Limb (tissue), 2 donors: ENCODE data around the gene SMOC2.

Experiments used
- DNase-seq, 2 donors: peaks; one replicate each; pipeline ENCODE4 v3.0.0-alpha.2; 2016; ENCODE audit errors: extremely low spot score in 2 of 2

SMOC2 gene

DNA sequence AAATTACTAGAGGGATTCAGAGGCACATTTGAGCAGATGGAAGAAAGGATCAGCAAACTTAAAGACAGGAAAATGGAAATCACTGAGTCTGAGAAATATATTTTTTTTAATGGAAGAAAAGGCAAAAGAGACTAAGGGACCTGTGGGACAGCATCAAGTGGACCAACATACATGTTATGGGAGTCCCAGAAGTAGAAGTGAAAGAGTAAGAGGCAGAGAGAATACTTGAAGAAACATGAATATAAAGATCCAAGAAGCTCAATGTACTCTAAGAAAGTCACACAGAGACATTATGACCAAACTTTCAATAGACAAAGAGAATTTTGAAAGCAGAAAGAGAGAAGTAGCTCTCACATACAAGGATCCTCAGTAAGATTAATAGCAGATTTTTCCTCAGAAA lies 39.5 kb downstream of the SMOC2 start:
- DNase-seq: no peak

DNA sequence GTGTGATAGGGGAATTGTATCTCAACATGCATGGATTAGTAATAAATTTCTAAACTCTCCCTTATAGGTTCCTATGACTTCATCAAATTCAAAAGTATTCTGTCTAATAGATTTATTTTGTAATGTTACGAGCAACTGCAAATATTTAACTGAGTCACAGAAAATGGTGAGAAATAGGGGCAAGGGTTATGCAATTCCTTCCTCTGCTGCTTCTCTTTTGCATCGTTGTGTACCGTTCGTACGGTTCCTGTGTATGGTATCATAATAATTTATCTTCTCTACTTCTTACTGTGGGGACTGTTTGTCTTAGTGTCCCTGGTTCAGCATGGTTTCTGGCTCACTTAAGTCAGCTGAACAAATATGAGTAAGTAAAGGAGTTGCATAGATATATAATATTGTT lies 44.8 kb downstream of the SMOC2 start:
- no peak for DNase-seq

DNA sequence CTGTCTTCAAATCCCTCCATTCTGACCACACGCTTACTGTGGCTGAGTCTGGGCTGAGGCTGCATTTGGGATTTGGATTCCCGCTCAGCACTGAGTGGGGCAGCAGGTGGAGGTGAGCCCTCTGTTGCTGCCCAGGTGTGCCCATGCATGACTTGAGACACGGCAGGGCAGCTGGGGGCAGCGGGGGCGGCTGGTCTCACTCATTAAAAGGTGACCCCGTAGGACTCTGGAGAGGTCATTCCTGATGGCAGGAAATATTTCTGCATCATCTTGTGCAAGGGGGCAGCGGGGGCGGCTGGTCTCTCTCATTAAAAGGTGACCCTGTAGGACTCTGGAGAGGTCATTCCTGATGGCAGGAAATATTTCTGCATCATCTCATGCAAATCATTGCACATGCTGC lies 49.8 kb downstream of the SMOC2 start:
- DNase-seq: no peak

DNA sequence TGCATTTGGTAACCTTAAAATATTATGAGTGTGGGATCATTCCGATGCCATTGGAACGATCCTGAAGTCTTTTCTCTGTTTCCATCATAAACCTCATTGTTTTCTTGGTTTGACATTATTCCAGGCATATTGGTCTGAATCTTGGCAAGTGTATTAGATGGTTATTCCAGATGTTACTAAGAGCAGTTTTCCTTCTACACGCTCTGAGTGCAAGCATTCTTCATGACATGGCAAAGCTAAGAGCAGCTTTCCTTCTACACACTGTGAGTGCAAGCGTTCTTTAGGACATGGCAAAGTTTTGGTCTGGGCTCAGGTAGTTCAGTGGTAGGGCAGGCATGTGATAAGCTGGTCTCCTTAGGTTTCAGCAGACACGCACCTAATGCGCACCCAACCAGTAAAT lies 53.0 kb downstream of the SMOC2 start:
- peak in 1 of 2 donors; percentile 67 for DNase-seq

DNA sequence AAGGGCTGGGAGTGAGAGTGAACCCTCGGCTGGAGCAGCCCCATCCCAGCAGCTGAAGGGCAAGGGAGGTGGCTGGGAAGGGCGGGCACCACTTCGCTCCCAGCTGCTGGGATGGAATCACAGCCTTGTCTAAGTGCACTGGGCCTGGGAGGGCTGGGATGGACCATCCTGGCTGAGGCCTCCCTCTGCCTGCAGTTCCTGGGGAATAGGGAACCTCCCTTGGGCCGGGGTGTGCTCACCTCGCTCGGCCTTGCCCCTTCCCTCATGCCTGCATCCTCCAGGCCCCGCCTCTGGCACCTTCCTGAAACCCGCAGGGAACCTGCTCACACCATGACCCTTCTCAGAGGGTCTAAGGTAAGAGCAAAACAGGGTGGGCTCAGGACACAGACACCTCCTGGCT lies 53.7 kb downstream of the SMOC2 start:
- DNase-seq: no peak

DNA sequence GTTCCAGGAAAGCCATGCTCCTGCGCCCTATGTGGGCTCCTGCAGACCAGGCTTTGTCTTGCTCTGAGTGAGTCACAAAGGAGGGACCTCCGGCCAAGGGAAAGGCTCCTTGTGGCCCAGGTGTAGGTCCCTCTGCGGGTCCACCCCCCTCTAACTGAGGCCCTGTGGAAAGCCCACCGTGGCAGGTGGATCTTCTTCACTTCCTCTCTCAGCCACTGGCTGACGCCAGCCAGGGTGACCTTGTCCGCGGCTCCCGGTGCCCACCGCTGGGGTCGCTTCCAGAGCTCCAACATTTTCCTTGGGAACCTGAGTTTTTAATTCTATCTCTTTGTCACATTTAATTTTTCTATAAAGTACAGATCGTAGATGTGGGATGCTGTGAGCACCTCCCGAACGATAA lies 54.1 kb downstream of the SMOC2 start:
- no peak for DNase-seq

DNA sequence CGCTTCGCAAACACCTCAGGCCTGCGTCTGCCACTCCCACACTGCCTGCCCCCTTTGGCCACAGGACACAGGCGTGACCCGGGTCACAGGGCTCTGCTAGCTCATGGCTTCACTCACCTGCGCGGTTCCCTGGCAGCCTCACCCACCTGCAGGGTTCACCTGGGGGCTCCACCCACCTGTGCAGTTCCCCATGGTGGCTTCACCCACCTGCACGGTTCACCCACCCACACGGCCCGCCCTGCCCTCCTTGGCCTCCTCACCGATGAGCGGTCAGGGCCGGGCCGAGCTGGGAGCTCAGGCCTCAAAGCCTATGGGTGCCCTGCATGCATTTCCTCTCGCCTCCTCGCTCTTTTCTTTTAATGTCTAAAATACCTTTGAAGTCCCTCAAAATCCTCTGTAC lies 54.7 kb downstream of the SMOC2 start:
- no peak for DNase-seq

DNA sequence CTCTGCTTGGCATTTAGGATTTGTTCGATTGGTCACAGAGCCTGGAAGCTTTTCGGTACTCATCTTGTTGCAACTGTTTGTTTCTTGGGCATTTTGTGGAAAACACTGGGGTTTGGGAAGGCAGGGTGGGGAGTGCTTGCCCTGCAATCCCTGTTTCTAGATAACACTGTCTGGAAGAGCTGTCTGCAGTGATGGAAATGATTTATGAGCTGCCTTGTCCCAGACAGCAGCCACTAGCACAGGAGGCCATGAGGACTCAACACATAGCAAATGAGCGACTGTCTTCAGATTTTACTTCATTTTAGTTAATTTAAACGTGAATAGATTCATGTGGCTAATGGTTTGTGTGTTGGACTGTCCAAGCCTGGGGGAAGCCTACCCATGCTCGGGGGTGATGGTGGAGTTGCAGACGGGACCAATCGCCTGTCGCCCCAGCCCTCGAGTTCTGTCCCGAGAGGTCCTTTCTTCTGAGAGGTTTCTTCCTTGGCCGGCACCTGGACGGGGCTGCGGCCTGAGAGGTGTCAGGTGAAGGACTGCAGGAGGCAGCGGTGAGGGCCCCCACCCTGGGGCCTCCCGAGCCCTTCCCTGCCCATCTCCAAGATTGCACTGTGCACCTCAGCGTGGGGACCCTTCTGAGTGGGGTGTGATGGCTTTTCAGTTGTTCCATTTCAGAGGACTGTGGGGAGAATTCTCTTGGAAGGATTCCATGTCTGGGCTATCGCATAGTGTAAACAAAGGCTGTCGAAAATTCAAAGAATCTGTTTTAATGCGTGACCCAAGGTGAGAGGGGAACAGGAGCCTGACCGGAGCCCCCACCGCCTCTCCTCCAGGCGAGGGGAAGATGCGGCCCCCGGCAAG lies 55.4 kb downstream of the SMOC2 start:
- DNase-seq: no peak

DNA sequence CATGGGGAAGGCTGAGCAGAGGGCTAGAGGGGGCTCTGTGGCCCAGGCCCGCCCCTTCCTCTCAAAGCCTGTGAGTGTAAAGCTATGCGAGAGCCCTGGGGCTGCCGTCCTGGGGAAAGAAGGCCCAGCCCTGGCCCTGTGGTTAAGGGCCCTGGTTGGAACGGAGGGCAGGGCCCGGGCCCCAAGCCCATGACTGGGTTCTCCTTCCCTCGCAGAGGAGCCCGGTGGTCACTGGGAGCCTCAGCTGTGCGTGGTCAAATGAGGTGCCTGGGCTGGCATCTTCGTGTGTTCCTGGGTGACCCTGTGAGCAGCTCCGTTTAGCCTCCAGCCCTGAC lies 56.0 kb downstream of the SMOC2 start:
- DNase-seq: no peak

DNA sequence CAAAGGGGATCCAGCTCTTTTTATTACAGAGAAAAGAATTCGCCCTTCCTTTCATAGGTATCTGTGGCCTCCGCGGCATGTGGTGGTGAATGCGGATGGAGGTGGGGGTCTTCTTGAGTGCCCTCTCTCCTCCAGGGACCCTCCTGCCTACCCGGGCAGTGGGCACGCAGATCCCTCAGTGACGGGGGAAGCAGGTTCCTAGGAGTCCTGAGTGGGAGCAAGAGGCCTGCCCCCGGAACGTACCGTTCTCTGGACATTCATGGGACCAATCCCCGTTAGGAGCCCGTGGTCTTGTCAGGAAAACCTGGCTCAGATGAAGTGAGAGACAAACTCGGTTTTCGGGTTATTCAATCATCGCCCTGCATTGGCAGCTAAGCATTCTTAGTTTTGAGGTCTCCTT lies 56.4 kb downstream of the SMOC2 start:
- DNase-seq: no peak

DNA sequence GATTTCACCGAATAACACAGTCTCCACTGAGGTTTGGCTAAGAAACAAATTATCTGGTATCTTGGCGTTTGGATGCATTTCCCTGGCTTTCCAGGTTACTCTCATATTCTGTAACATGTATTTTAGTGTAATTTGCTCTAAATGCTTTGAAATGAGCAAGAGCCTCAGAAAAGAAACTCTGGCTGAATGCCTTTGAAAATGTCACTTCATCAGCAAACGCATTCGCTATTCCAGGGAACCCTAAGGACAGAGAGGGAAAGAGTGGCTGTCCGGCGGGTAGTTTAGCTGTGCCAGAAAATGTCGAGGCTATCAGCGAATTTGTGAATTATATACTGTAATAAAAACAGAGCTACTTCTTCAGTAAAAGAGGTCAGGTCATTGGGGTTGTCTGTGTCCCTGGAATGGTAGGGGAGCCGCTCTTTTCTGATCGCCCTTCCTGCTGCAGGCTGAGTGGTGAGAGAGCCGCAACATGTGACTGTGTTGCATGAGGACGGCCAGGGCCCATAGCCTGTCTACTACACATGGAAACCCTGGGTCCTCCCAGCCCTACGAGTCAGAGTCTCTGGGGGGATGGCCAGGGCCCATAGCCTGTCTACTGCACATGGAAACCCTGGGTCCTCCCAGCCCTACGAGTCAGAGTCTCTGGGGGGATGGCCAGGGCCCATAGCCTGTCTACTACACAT lies 57.3 kb downstream of the SMOC2 start:
- DNase-seq: peak in 1 of 2 donors; percentile 57

DNA sequence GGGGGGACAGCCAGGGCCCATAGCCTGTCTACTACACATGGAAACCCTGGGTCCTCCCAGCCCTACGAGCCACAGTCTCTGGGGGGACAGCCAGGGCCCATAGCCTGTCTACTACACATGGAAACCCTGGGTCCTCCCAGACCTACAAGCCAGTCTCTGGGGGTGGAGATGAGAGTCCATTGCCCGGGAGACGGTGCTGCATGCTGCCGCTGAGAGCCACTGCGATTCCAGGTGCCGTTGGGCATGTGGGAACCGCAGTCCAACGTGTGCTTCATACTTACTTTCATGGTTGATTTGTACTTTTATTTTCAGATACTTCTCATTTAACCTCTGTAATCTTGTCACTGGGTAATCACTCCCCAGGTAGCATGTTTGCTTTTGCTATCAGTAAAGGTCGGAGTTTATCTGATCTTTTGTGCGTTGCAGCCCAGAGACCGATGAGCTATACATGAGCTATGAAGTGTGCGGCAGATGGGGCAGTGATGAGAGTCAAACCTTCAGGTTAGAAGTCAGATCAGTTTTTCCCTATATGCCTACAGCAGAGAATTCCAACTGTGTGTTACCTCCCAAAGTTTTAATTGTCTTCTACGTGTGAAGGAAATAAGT lies 58.2 kb downstream of the SMOC2 start:
- no peak for DNase-seq

DNA sequence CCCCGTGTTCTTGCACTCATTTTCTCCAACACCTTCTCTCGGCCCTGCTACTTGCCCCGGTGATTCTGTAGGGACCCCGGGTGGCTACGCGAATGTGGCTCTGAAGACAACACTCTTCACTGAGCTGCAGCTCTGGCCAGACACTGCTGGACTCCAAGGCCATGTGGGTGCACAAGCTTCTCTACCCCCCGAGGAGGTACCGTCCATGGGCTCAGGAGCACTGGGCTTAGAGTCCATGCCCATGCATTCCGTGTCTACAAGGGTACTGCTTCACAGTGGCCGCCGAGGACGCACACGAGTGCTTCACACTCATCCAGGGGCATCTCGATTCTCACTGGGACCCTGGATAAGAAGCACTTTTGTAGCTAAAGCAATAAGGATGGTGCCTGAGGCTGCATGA lies 59.5 kb downstream of the SMOC2 start:
- DNase-seq: no peak

DNA sequence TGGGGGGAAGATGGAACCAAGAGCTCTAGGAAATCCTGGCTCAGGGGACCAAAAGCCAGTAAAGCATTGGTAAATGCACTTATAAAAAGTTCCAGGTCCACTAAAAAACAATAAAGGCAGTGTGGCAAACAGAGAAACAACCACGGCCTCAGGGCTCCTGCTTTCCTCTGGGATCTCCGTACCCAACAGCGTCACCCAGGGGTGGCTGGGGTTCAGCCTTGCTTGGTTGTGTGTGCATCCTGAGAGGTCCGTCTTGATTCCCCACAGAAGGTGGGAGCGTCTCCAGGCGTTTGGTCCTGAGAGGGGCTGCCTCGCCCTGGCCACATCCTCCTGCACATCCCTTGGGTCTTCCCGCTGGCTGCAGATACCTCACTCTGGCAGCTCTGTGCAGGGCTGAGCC lies 60.6 kb downstream of the SMOC2 start:
- no peak for DNase-seq

DNA sequence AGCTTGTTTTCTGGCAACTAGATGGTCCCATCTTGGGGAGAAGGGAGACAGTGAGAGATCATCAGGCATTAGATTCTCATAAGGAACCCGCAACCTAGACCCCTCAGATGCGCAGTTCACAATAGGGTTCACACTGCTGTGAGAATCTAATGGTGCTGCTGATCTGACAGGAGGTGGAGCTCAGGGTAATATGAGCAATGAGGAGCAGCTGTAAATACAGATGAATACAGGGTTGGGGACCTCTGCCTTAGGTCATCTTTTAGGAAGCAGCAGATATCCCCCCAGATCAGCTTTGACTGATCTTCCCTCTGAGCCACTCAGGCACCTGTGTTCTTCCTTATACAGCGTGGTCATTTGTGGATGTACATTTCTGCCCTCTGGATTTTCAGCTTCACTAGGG lies 63.4 kb downstream of the SMOC2 start:
- no peak for DNase-seq

DNA sequence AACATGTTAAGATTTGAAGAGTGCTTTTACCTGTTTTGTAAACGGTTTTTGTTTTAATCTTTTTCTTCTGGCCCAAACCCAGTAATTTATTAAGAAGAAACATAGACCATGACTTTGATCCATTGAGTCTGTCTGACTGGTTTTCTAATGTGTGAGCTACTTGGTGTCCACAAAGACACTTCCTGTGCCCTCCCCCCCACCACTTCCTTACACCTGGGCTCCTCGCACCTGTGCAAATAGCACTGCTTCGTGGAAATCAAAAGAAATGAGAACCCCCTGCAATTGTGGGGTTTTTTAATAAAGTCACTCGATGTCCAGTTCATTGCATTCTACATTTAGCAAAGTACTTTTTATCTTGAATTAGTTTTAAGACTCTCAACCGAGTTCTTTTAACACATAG lies 65.5 kb downstream of the SMOC2 start:
- no peak for DNase-seq

DNA sequence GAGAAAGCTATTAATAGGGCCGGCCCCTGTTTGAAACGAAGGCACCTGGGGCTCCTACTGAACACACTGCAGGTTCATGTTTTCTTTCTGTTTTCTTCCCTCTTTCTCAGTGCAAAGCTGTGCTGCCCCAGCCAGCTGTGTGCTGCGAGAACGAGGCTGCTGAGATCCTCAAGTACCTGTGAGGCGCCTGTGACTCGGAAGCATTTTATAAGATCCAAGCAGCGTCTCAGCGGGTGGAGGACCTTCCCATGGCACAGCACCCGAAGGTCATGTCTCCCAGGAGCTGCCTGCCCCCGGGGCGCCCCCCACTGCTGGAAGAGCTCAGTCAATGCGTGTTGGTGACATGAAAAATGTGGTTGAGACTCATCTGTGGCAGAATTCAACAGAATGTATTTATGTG lies 66.3 kb downstream of the SMOC2 start:
- DNase-seq: no peak

DNA sequence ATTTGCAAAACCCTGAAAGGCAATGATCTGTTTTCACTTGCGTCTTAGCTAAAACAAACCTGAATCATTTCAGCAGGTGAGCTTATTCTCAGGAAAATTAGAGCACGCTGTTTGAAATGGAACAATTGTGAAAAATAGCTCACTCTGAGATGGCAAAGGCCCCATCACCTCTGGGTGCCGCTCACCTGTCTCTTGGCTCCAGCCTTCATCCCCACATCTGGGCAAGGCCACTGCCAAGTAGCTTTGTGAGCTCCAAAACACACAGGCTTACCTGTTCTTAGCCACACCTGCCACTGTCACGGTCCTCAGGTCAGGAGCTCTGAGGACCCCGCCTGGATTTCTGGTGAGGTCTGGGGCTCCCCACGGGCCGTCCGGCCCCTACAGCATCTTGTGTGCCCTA lies 66.7 kb downstream of the SMOC2 start:
- no peak for DNase-seq

DNA sequence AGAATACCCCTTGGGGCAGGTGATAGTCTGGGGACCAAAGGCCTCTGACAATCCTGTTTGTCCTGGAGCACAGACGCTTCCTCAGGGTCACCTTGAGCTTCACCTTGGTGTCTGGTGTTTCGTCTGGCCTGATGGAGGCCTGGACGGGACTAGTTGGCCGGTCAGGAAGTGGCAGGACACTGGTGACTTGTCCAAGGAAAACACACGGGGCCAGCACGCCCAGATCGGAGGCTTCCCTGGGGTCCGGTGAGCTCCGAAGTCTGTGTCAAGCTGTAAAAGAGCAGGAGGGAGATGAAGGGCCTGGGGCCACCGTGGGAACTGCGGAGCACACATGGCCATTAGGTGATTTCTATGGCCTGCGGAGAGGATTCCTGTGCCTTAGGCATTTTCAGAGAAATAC lies 67.9 kb downstream of the SMOC2 start:
- DNase-seq: no peak

DNA sequence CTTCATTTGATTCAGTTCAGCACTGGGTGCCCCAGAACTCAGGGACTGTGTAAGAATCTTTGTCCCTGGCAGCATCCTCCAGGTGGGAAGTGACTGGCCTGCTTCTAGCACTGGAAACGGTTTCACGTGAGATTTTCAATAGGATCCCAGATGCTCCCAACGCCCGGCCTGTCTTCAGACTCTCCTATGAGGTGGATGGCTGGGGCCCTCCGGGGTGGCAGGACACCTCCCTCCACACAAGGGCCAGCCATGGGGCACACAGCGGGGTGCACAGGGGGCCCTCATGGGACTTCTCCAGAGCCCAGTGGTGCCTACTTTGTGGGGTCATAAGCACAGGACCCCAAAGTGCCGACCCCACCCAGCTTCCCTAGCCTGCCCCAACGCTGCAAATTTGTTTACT lies 72.8 kb downstream of the SMOC2 start:
- DNase-seq: no peak

DNA sequence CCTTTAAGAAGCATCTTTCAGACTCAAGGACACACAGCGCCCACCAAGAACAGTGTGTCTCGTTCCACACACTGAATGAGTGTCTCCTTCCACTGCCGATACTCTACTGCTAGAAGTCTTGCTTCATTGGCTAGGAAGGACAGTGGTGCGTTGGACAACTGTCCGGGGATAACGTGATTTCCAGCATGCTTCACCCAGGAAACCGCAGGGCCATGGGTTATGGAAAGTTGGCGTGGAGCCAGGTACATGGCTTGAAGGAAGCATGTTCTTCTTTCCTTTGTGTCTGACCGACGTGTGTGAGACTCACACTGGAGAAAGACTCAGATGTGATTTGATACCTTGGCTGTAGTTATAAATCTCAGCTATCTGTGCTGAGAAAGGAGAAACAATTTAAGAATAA lies 73.2 kb downstream of the SMOC2 start:
- DNase-seq: no peak

DNA sequence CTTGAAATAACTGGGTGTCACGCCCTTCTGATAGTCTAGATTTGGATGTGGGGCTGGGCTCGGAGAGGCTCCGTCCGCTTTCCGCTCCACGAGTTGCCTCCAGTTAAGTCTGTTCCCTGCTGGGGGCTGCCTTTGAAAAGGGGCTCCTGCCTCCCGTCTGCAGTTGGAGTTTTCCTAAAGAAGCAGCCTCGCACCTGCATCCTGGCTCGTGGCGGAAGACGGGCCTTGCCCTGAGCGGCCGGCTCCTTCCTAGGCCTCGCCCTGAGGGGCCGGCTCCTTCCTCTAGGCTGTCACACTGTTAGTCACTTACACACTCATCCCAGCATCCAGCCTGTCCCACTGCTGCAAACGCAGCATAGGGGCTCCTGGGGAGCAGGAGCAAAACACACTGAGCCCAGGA lies 74.4 kb downstream of the SMOC2 start:
- DNase-seq: no peak
